ENCODE results near the gene TTC28.

Gene TTC28

DNA sequence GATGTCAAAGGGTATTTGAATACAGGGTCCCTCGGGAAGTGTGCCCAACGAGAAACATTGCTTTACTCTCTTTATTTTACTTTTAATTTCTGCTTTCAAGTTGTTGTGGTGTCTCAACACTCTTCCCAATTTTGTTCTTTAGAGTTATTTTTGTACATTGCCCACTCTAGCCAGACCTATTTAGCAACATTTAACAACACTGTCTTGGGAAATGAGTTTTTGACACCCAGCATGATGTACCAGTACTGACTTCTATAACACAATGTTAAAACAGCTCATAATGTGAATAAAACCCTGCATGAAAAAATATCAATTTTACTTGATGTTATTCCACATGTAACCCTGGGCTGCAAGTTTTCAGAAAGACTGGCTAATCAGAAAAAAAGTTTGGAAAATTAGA, 410.4 kb downstream of the TTC28 start:
- no peak for DNase-seq
- TF ChIP-seq, protein P1, sequence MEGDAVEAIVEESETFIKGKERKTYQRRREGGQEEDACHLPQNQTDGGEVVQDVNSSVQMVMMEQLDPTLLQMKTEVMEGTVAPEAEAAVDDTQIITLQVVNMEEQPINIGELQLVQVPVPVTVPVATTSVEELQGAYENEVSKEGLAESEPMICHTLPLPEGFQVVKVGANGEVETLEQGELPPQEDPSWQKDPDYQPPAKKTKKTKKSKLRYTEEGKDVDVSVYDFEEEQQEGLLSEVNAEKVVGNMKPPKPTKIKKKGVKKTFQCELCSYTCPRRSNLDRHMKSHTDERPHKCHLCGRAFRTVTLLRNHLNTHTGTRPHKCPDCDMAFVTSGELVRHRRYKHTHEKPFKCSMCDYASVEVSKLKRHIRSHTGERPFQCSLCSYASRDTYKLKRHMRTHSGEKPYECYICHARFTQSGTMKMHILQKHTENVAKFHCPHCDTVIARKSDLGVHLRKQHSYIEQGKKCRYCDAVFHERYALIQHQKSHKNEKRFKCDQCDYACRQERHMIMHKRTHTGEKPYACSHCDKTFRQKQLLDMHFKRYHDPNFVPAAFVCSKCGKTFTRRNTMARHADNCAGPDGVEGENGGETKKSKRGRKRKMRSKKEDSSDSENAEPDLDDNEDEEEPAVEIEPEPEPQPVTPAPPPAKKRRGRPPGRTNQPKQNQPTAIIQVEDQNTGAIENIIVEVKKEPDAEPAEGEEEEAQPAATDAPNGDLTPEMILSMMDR (IDR thresholded peaks at IDR 0.05): no peak
- Mint-ChIP-seq H3K4me1 (peaks cover 24% of the 10 kb centered on the region), H3K27ac (no peak overlapping the region), H3K27me3 (ENCODE audit: low read depth, poor library complexity) (no peaks in the 10 kb centered on the region), H3K4me3 (no peak overlapping the region), H3K9me3 (peaks cover 10% of the 10 kb centered on the region), H3K36me3 (ENCODE audit: low read depth) (peaks cover 21% of the 10 kb centered on the region)

DNA sequence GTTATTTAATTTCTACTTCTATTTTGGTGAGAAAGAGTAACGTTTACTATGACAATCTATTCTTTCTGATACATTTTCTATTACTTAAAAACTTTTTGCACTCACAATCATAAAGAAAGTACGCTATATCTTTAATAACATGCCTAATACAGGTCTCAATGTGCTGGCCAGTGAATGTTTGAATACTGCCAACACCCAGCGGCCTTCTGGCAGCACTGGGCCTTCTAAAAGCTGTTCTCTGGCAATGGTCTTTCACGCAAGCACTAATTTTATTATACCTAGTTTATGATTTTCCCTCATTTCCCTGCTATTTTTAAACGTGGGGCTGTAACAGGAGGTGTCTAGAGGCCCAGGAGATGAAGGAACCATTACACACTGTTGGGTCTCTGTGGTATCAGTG, 410.8 kb downstream of the TTC28 start:
- peaks cover 24% of the 10 kb centered on the region for H3K4me1 Mint-ChIP-seq
- H3K36me3 Mint-ChIP-seq (ENCODE audit: low read depth): peaks cover 25% of the 10 kb centered on the region
- no peak overlapping the region for H3K27ac Mint-ChIP-seq
- peaks cover 14% of the 10 kb centered on the region for H3K9me3 Mint-ChIP-seq
- no peak overlapping the region for H3K4me3 Mint-ChIP-seq
- TF ChIP-seq, protein P1 (IDR thresholded peaks at IDR 0.05): no peak
- H3K27me3 Mint-ChIP-seq (ENCODE audit: low read depth, poor library complexity): no peaks in the 10 kb centered on the region
- no peak for DNase-seq

DNA sequence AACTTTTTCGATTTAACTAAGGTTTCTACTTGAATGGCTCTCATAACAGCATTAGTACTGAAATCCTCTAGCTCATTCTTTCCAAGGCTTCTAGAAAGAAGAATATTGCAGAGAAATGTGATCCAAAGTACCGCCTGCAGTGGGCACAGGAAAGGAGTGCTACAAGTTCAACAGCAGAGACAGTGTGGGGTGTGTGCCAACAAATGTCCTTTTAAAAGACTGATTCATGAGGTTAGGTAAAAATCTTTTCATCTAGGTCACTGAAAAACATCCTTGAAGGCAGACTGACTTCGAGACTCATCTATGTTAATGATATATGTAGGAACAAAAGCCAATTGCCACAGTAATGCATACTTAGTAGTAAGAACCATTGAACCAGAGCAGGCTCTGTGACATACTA, 411.5 kb downstream of the TTC28 start:
- H3K9me3 Mint-ChIP-seq: peaks cover 20% of the 10 kb centered on the region
- DNase-seq: no peak
- peaks cover 31% of the 10 kb centered on the region for H3K36me3 Mint-ChIP-seq (ENCODE audit: low read depth)
- no peak overlapping the region for H3K27ac Mint-ChIP-seq
- no peaks in the 10 kb centered on the region for H3K27me3 Mint-ChIP-seq (ENCODE audit: low read depth, poor library complexity)
- H3K4me3 Mint-ChIP-seq: no peak overlapping the region
- TF ChIP-seq, protein P1 (IDR thresholded peaks at IDR 0.05): no peak
- H3K4me1 Mint-ChIP-seq: peaks cover 24% of the 10 kb centered on the region

DNA sequence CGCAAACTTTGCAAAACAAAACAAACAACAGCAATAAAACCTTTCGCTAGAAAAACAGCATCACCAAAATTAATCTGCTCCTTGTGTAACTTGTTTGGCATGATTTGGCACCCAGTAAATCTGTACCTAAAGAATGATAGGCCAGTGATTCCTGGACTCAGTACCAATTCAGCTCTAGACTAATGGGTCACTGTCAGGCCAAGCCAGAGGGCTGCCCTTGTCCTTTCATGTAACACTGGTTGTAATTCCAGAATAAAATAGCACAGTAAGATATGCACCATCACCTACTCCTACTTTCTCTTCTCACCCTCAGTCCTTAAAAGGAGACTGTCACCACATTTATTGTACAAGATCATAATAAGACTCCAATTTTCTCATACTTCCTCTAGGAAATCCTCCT, 419.0 kb downstream of the TTC28 start:
- Mint-ChIP-seq H3K27ac (peak overlapping the region; percentile 68), H3K27me3 (ENCODE audit: low read depth, poor library complexity) (no peaks in the 10 kb centered on the region), H3K9me3 (peaks cover 36% of the 10 kb centered on the region), H3K36me3 (ENCODE audit: low read depth) (peaks cover 48% of the 10 kb centered on the region), H3K4me3 (no peak overlapping the region), H3K4me1 (peaks cover 26% of the 10 kb centered on the region)
- no peak for DNase-seq
- TF ChIP-seq, protein P1 (IDR thresholded peaks at IDR 0.05): no peak

DNA sequence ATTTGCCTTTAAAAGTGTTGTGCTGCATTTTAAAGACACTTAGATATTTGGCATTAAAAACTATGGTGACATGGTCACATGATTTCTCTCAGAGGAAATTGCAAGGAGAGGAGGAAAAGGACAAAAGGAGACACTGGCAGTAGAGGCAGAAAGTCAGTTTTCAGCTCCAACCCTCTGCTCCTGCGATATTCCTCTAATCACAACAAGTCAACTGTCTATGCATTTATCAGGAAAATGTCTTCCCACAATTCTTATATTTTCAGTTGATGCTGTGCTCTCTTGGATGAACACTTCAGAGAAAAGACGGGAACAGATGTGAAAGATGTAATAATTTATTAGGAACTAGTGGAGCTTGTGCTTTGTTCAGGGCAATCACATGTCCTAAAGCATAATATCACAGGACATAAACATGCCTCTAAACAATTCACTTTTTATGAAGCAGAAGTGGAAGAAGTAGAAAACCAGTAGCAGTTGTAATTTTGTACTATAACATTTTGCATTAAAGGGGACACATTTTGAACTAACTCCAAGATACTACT, 419.8 kb downstream of the TTC28 start:
- Mint-ChIP-seq H3K9me3 (peaks cover 36% of the 10 kb centered on the region), H3K4me3 (no peak overlapping the region), H3K27ac (no peak overlapping the region), H3K4me1 (peaks cover 28% of the 10 kb centered on the region), H3K27me3 (ENCODE audit: low read depth, poor library complexity) (no peaks in the 10 kb centered on the region), H3K36me3 (ENCODE audit: low read depth) (peaks cover 50% of the 10 kb centered on the region)
- TF ChIP-seq, protein P1 (IDR thresholded peaks at IDR 0.05): no peak
- DNase-seq: no peak

DNA sequence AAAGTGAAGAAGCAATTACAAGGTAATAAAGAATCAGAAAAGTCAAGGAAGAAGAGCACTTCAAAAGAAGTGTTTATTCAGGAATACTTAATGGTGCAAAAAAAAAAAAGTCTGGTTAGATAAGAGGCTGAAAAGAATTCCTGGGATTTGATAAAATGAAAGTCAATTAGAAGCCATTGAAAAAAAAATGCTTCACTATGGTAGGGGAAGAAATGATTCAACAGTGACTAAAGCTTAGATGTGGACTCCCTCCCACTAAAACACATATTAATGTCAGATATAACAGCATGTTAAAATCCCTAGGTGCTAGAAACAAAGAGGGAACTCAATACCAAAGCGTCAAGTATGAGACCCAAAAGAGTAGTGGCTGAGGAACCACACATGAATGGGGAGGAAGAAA, 425.2 kb downstream of the TTC28 start:
- Mint-ChIP-seq H3K4me3 (no peak overlapping the region), H3K27ac (peak overlapping the region; percentile 63), H3K9me3 (peaks cover 17% of the 10 kb centered on the region), H3K27me3 (ENCODE audit: low read depth, poor library complexity) (no peaks in the 10 kb centered on the region), H3K4me1 (peaks cover 27% of the 10 kb centered on the region), H3K36me3 (ENCODE audit: low read depth) (peaks cover 31% of the 10 kb centered on the region)
- TF ChIP-seq, protein P1 (IDR thresholded peaks at IDR 0.05): no peak
- no peak for DNase-seq
